ENCODE results near the gene TPH1.

GRCh38 chr11:18066626-18067025, 20.6 kb upstream of the TPH1 start:
- TF ChIP-seq CTCF (IDR thresholded peaks at IDR 0.05), result no peak
- TF ChIP-seq POLR2A (IDR thresholded peaks at IDR 0.05), result no peak
